GM13977 (cell line): ENCODE results near the gene JHY.

Experiments used
- DNase-seq: peaks from one replicate; pipeline ENCODE4 v3.0.0; 2012; ENCODE audit warnings: low spot score
- in situ Hi-C: fragments of 300-500 bp; cut with MboI; formaldehyde crosslinking; loops from one replicate; pipeline ENCODE4 v1.12.0; 2022; ENCODE audit warnings: low sequenced_read_pairs, low pct_unique_long_range_greater_than_20kb, mixed read lengths, inconsistent platforms; ENCODE audit not compliant: unreplicated experiment
- TF ChIP-seq, protein P1 (sequence below): IDR thresholded peaks from 2 replicates; pipeline ENCODE4 v1.5.1; 2012; ENCODE audit warnings: mild to moderate bottlenecking, control low read depth; ENCODE audit not compliant: insufficient read depth; ENCODE audit errors: extremely low read depth, missing control alignments

The JHY gene

DNA sequence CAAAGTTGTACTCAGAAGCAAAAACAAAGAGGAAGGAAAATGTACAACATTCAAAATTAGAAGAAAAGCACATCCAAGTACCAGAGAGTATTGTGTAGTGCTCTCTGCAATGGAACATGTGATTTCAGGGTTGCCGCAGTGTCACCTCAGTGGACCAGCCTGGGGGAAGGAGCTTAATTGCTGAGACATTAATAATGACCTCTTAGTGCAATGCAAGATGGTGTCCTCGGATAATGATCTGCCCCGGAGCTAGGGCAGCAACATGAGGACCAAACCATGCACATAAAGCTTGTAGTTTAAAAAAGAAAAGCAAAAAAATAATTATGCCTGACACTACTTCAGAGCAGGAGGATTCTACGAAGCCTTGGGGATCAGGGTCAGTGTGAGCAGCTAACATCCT is 11.3 kb upstream of the JHY start:
- no peak for DNase-seq
- in situ Hi-C loops: no loop called here
- TF ChIP-seq, protein P1, sequence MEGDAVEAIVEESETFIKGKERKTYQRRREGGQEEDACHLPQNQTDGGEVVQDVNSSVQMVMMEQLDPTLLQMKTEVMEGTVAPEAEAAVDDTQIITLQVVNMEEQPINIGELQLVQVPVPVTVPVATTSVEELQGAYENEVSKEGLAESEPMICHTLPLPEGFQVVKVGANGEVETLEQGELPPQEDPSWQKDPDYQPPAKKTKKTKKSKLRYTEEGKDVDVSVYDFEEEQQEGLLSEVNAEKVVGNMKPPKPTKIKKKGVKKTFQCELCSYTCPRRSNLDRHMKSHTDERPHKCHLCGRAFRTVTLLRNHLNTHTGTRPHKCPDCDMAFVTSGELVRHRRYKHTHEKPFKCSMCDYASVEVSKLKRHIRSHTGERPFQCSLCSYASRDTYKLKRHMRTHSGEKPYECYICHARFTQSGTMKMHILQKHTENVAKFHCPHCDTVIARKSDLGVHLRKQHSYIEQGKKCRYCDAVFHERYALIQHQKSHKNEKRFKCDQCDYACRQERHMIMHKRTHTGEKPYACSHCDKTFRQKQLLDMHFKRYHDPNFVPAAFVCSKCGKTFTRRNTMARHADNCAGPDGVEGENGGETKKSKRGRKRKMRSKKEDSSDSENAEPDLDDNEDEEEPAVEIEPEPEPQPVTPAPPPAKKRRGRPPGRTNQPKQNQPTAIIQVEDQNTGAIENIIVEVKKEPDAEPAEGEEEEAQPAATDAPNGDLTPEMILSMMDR: no peak

GRCh38 chr11:122872046-122872445 is 10.5 kb upstream of the JHY start:
- no peak for DNase-seq
- in situ Hi-C loops: no loop called here
- TF ChIP-seq, protein P1: no peak

- TF ChIP-seq, protein P1: no peak
Measured at GRCh38 chr11:122874991-122875390, 7.6 kb upstream of the JHY start.

DNA sequence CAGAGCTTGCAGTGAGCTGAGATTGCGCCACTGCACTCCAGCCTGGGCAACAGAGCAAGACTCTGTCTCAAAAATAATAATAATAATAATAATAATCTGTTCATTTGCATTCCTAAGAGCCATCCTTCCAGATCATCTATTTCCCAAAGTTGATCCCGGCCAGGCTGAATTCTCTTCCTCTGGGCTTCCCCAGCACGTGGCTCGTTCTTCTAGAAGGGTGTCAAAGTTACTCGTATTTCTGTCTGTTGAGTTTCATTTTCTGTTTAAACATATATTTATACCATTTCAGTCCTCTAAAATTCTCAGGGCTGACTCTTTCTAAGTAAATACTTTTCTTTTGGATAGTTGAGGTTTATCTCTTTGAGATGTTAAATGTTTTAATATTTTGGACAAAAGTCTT is 4.8 kb upstream of the JHY start:
- TF ChIP-seq, protein P1: no peak
- DNase-seq: no peak
- in situ Hi-C loops: no loop called here

More at GRCh38 chr11:122874991-122875390, 7.6 kb upstream of the JHY start:
- in situ Hi-C loops: no loop called here
- peak; percentile 38 for DNase-seq

DNA sequence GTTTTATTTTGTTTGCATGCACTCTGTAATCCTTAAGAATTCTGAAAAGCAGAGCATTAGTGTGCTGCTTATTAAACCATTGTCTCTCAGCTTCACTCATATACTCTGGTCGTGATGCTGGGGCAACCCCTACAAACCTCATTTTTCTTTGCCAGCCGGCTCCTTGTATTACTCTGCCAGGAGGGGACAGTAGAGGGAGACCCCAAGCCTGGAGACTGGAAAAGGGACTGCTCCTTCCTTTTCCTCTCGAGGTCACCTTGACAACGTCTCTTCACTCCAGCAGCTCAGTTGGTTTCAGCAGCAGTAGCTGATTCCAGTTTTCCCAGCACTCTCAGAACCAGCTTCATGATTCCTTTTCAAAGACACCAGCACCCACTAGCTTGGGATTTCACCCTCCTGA is 2.8 kb upstream of the JHY start:
- DNase-seq: no peak
- TF ChIP-seq, protein P1: no peak
- in situ Hi-C loops: no loop called here

DNA sequence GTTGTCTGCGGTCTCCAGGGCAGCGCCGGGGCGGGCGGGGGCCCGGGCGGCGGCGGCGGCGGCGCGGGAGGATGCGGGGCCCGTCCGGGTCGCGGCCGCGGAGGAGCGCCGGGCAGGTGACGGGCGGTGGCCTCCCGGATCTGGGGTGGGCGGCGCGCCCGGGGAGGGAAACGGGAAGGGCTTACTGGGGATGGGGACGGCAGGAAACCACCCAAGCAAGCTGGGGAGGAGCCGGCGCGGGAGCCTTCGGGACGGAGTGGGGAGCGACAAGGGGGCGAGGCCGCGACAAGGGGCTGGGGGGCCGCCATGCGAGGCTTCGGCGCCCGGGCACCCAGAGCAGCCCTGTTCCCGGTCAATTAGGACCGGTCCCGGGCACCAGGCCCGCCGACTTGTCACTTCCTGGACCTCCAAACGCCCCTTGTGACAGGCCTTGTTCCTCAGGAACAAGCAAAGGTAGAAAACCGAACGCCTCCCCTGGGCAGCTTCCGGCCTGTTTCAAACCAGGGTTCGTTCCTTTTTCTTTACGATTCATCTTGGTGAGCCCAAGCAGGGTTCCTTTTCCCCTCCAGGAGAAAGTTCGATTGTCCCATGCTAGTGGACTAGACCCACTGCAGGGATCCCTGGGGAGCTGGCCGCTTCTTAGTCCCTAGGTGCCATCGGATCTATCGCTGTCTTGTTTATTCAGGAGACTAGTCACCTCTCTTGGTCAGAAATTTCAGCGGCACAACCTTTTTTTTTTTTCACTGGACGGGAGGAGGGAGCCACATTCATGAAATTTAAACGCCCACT is 492 bp downstream of the JHY start:
- in situ Hi-C loops: no loop called here
- DNase-seq: peak; percentile 45
- TF ChIP-seq, protein P1: no peak
